Caco-2 (cell line): ENCODE measurements around the gene MYT1. TPM values are rescaled to one million over a fixed set of nuclear protein-coding genes. Genes with fewer than 3 reads are reported as not detected.

Experiments
- BruUV-seq: library from RNA; stranded (reverse); fragments of 400-500 nt; replicated peaks from 2 replicates; lab custom pipeline; 2021; lab: Mats Ljungman, UMichigan
- CTCF ChIA-PET: fragments of 300-600 bp; sonication (Branson Sonifier 250); formaldehyde crosslinking; loops from one replicate; lab custom pipeline; 2022; ENCODE audit warnings: antibody characterized with exemption; lab: Charles Lee
- POLR2A ChIA-PET: fragments of 300-600 bp; sonication (Branson Sonifier 250); formaldehyde crosslinking; loops from one replicate; lab custom pipeline; 2022; ENCODE audit warnings: antibody characterized with exemption; lab: Charles Lee
- DNase-seq, 2 experiments: peaks; one replicate each; pipeline versions ENCODE4 v3.0.0 to v3.0.0-alpha.2; 2020 to 2022
- H3K27me3 ChIP-seq: replicated peaks from 2 replicates; pipeline ENCODE4 v1.6.0; 2011; ENCODE audit warnings: low read length; ENCODE audit not compliant: control insufficient read depth, insufficient read depth
- H3K36me3 ChIP-seq: 2 replicates; pipeline ENCODE4 v1.5.1; 2011; ENCODE audit warnings: low read length; ENCODE audit not compliant: control insufficient read depth, insufficient read depth
- H3K4me1 ChIP-seq: fragments of 250-450 bp; sonication (Bioruptor Pico); 2 replicates; pipeline ENCODE4 v1.5.1; 2020; ENCODE audit warnings: mild to moderate bottlenecking
- H3K4me3 ChIP-seq: 2 replicates; pipeline ENCODE4 v1.5.1; 2011; ENCODE audit warnings: low read depth, mild to moderate bottlenecking, control low read depth, low read length
- H3K9me3 ChIP-seq: fragments of 250-450 bp; sonication (Bioruptor Pico); 2 replicates; pipeline ENCODE4 v1.5.1; 2020; ENCODE audit warnings: mild to moderate bottlenecking, moderate library complexity
- H3K27ac Mint-ChIP-seq: one replicate; pipeline ENCODE4 v1.8.0; 2022; ENCODE audit warnings: mixed read lengths; ENCODE audit not compliant: unreplicated experiment
- H3K27me3 Mint-ChIP-seq: one replicate; pipeline ENCODE4 v1.8.0; 2022; ENCODE audit warnings: mixed read lengths; ENCODE audit not compliant: insufficient read depth, unreplicated experiment
- H3K36me3 Mint-ChIP-seq: one replicate; pipeline ENCODE4 v1.8.0; 2022; ENCODE audit warnings: mild to moderate bottlenecking, mixed read lengths; ENCODE audit not compliant: insufficient read depth, unreplicated experiment
- H3K4me1 Mint-ChIP-seq: one replicate; pipeline ENCODE4 v1.8.0; 2022; ENCODE audit warnings: low read depth, mixed read lengths; ENCODE audit not compliant: unreplicated experiment
- H3K4me3 Mint-ChIP-seq: one replicate; pipeline ENCODE4 v1.8.0; 2022; ENCODE audit warnings: mild to moderate bottlenecking, moderate library complexity, mixed read lengths; ENCODE audit not compliant: unreplicated experiment
- H3K9me3 Mint-ChIP-seq: one replicate; pipeline ENCODE4 v1.8.0; 2022; ENCODE audit warnings: mixed read lengths; ENCODE audit not compliant: unreplicated experiment
- CTCF ChIP-seq, 2 experiments: fragments of 200-600 bp in 1 of 2; IDR thresholded peaks; 1 replicate in 1 of 2; 2 replicates in 1 of 2; pipeline versions ENCODE4 v1.5.1 to v1.8.0; 2011 to 2022; ENCODE audit warnings: antibody characterized with exemption in 1 of 2, control low read depth in 1 of 2, inconsistent platforms in 1 of 2, low read depth in 1 of 2, low read length in 1 of 2, mild to moderate bottlenecking in 1 of 2, moderate library complexity in 1 of 2; ENCODE audit not compliant: insufficient read depth in 1 of 2, severe bottlenecking in 1 of 2, unreplicated experiment in 1 of 2
- intact Hi-C: fragments of 100-400 bp; cut with micrococcal nuclease; formaldehyde crosslinking; loops from one replicate; pipeline ENCODE4 v1.10.0; 2022; ENCODE audit not compliant: unreplicated experiment
- total RNA-seq: library from RNA; stranded (reverse); gene quantifications from 2 replicates; pipeline ENCODE4 v1.2.3, GENCODE V29; 2022

Gene MYT1
- total RNA-seq, 1 experiment from 2014 or later, result 0.25 TPM

GRCh38 chr20:64149809-64150560, 14.3 kb upstream of the MYT1 start:
- CTCF ChIA-PET, result interaction anchor here (1.0 kb wide), 1 partner anchor 48 kb away, joined by 3 read pairs; no protein-coding TSS in a partner anchor
- H3K36me3 Mint-ChIP-seq, result no peaks in the 10 kb centered on the region
- peaks cover 10% of the 10 kb centered on the region for H3K27me3 Mint-ChIP-seq
- H3K27ac Mint-ChIP-seq, result no peak overlapping the region
- Histone ChIP-seq H3K4me3 (no peak overlapping the region), H3K27me3 (no peaks in the 10 kb centered on the region; the same call in 1 of the 2 replicates), H3K9me3 (peaks cover 11% of the 10 kb centered on the region), H3K36me3 (no peaks in the 10 kb centered on the region), H3K4me1 (no peaks in the 10 kb centered on the region)
- POLR2A ChIA-PET, result no interaction called here
- H3K4me1 Mint-ChIP-seq, result no peaks in the 10 kb centered on the region
- peaks cover 6% of the 10 kb centered on the region for H3K9me3 Mint-ChIP-seq
- intact Hi-C loops, result no loop called here
- TF ChIP-seq CTCF (IDR thresholded peaks at IDR 0.05; ENCODE audit: insufficient read depth in 1 of 2, low read depth in 1 of 2, low read length in 1 of 2, severe bottlenecking in 1 of 2, unreplicated experiment in 1 of 2), result no peak
- BruUV-seq, result no TSS peak
- DNase-seq, result peak in 1 of 2 experiments; percentile 27
- H3K4me3 Mint-ChIP-seq, result no peak overlapping the region

GRCh38 chr20:64150756-64151632, 13.3 kb upstream of the MYT1 start:
- BruUV-seq, result no TSS peak
- Mint-ChIP-seq H3K27ac (no peak overlapping the region), H3K36me3 (no peaks in the 10 kb centered on the region), H3K4me1 (no peaks in the 10 kb centered on the region), H3K9me3 (no peaks in the 10 kb centered on the region), H3K27me3 (peaks cover 15% of the 10 kb centered on the region), H3K4me3 (no peak overlapping the region)
- no peak for TF ChIP-seq CTCF (IDR thresholded peaks at IDR 0.05; ENCODE audit: insufficient read depth in 1 of 2, low read depth in 1 of 2, low read length in 1 of 2, severe bottlenecking in 1 of 2, unreplicated experiment in 1 of 2)
- DNase-seq, result peak in 1 of 2 experiments; percentile 36
- H3K4me3 ChIP-seq, result no peak overlapping the region
- no peaks in the 10 kb centered on the region for H3K4me1 ChIP-seq
- CTCF ChIA-PET, result interaction anchor here (1.0 kb wide), 1 partner anchor 49 kb away, joined by 3 read pairs; no protein-coding TSS in a partner anchor
- intact Hi-C loops, result no loop called here
- H3K36me3 ChIP-seq, result no peaks in the 10 kb centered on the region
- no peaks in the 10 kb centered on the region; the same call in 1 of the 2 replicates for H3K27me3 ChIP-seq
- peaks cover under 1% of the 10 kb centered on the region; the same call in 1 of the 2 replicates for H3K9me3 ChIP-seq
- POLR2A ChIA-PET, result no interaction called here
